Thyroid gland (tissue), 4 donors: Measurements from ENCODE around the gene STEAP4.

Experiments used
- CTCF ChIP-seq, 6 experiments: fragments of 200-600 bp in 3 of 6; fragments of 450-650 bp in 3 of 6; sonication (generic) in 3 of 6; IDR thresholded peaks; one replicate each; pipeline ENCODE4 v1.5.1; 2016 to 2019; ENCODE audit warnings: antibody characterized with exemption in 6 of 6, mild to moderate bottlenecking in 2 of 6, inconsistent platforms in 1 of 6, moderate library complexity in 1 of 6
- POLR2A ChIP-seq, 2 donors: fragments of 450-650 bp; IDR thresholded peaks; one replicate each; pipeline ENCODE4 v1.6.1; 2017; ENCODE audit warnings: antibody characterized with exemption in 2 of 2, mild to moderate bottlenecking in 2 of 2, moderate library complexity in 1 of 2

- TF ChIP-seq CTCF (IDR thresholded peaks at IDR 0.05) (no peak), POLR2A (IDR thresholded peaks at IDR 0.05) (no peak)
Observed at GRCh38 chr7:88253640-88254039, 53.1 kb downstream of the STEAP4 start.
